ENCODE data around the gene UBXN1.
A peak's percentile ranks its signal among the peaks of the same experiment; 100 is the strongest.

Gene UBXN1, protein sequence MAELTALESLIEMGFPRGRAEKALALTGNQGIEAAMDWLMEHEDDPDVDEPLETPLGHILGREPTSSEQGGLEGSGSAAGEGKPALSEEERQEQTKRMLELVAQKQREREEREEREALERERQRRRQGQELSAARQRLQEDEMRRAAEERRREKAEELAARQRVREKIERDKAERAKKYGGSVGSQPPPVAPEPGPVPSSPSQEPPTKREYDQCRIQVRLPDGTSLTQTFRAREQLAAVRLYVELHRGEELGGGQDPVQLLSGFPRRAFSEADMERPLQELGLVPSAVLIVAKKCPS

GRCh38 chr11:62678770-62679696 lies at the start of gene UBXN1:
Gene UBXN1 (minus strand): TSS chr11:62679073. CDS start chr11:62678923, 150 bp downstream.
- peak; percentile 80 to 82 for DNase-seq

DNA sequence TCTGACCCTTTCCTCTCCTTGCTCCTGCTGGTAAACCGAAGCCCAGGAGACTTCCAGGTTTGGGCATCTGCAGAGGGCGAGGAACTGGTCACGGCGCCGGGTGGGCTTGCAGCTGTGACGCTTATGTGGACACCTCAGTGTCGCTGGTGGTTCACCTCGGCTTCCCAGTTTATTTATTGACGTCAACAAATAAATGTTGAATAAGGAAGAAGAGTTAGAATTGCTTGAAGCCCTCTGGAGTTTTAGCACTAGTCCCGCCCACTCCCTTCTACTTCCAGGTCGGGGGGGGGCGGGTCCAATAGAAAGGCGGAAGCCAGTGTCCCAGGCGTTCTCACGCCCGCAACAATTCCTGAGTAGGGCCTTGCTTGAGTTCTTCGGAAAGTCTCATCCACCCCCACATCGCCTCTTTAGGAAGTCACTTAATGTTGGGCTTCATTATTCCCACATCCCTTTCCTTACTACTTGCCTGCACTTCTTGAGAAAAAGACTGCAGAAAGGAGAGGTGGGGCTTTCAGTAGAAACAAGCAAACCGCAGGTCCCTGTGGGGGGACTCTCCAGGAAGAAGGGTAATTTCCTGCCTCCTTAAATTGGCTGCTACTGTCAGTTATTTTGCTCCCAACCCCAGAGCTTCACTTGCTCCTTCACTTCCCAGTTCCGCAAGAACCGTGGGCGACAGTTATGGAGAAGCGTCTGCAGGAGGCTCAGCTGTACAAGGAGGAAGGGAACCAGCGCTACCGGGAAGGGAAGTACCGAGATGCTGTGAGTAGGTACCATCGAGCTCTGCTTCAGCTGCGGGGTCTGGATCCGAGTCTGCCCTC lies 49.5 kb upstream of the UBXN1 start, which contains the start of gene TTC9C:
Gene TTC9C (plus strand): TSS at position 316 of the 818 bp plus-strand sequence. CDS start 363 bp downstream, at position 679.
- DNase-seq, result peak; percentile 67 to 72

DNA sequence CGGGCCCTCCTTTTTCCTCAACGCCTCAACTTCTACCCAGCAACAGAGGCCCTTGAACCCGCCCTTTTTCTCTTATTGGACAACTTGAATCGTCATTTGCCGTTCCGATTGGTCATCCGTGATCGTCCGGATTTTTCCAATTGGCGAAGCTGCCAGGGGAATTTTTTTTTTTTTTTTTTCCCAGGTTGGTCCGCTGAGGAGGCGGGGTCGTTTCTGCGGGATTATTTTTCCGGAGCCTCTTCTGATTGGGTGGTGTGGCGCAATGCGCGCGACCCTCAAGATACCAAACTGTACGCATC lies 48.9 kb upstream of the UBXN1 start:
- peak; percentile 62 to 70 for DNase-seq

GRCh38 chr11:62727165-62727871 lies 48.4 kb upstream of the UBXN1 start, which contains the start of gene HNRNPUL2:
Gene HNRNPUL2 (minus strand): TSS chr11:62727457. CDS start chr11:62727156, 301 bp downstream.
- DNase-seq, result peak; percentile 94 to 96

- DNase-seq, result no peak
Measured at GRCh38 chr11:62726915-62727164, 48.0 kb upstream of the UBXN1 start.

DNA sequence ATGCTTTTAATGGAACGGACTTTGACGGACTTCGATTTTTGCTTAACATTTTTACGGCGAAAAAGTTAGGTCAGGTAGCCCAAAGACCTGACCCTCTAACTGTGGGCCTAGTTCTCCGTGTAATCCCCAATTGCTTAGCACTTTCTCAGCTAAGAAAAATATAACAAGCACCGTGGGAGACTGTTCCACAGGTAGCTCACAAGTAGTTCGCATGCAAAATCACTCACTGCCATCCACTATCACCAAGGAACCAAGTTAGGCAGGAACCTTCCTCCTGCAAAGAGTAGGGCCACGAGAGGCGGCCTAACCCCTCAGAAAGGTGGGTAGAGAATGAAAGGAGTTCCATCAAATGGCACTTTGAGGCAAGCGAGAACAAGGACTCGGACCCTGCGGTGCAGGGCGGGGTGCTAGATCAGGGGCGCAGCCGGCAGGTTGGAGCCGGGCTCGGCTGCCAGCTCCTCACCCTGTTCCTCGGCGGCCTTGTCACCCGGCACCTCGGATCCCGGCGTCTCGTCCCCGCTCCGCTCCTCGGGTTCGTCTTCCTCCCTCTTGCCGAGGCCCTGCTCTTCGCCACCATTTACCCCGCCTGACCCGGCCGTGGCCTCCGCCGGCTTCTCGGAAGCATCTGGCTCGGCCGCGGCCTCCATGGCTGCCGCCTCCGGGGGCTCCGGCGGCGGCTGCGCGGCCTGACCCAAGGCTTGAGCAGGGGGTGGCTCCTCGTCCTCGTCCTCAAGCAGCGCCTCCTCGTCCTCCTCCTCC lies 47.5 kb upstream of the UBXN1 start:
- DNase-seq, result peak in 1 of 2 donors; percentile 10

- DNase-seq, result no peak
Measured at GRCh38 chr11:62725646-62726045, 46.8 kb upstream of the UBXN1 start.

DNA sequence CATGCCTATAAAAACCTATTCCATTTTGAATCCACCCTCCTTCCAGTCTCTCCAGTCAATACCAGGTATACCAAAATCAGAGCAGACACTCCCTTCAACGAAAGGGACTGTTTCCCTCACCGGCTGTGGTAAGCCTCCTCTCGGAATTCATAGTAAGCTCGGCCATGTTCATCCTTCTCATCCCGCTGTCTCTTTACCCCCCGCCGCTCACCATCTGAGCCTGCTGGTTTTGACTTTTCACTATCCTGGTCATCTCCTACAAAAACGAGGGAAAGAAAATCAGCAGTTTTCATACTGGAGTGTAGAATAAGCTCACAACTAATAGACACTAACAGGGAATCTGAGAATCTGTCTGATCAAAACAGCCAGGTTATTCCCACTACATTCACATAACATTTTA lies 45.3 kb upstream of the UBXN1 start:
- DNase-seq, result no peak

DNA sequence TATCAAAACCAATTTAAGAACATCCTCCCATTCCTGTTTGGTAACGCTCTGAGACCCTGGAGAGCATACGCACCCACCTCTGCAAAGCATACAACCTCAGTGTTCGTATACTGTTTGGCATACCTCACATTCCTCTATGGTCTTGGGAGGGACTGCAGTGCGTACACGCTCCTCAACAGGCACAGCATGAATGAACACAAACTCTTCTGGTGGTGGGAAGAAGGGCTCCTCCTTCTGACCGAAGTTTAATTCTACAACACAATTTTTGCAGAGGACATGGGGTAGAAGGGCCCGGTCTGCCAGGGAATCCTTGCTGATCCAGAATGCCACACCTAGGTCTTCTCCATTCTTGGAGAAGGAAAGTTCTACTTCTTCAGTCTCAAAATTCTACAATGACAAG lies 43.1 kb upstream of the UBXN1 start:
- DNase-seq, result no peak

DNA sequence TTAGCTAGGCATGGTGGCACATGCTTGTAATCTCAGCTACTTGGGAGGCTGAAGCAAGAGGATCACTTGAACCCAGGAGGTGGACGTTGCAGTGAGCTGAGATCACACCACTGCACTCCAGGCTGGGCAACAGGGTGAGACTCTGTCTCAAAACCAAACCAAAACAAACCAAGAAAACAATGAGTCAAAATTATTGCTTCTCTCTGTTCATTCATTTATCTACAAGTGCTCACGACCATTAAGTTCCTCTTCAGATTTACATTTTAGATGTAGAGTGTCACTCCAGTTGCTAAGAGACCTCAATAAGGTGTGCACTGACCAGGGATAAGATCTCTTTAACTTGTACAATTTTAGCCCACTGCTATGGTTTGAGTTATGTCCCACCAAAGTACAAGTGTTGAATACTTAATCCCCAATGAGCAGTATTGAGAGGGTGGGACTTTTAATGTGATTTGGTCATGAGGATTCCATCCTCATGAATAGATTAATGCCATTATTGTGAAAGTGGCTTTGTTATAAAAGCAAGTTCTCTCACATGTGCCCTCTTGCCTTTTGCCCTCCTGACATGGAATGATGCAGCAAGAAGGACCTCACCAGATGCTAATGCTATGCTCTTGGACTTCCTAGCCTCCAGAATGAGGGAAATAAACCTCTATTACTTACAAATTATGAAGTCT lies 40.6 kb upstream of the UBXN1 start:
- DNase-seq, result no peak

DNA sequence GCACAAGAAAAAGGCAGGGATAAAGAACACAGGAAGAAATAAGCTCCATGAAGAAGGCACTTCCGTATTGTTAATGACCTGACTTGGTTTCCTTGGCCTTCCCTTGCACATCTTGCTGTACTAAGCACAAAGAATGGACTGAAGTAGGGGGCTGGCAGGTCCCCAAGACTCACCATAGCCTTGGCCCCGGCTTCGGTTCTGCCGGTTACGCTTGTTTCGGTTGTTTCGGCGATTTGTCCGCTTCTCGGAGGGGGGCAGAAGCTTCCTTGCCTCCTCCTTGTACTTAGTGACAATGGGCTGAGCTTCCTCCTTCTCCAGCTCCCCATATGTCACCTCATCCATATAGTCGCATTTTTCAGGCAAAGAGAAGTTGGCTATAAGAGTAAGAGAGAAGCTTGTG lies 37.9 kb upstream of the UBXN1 start:
- DNase-seq, result no peak

- DNase-seq, result no peak
Measured at GRCh38 chr11:62716206-62716605, 37.3 kb upstream of the UBXN1 start.

DNA sequence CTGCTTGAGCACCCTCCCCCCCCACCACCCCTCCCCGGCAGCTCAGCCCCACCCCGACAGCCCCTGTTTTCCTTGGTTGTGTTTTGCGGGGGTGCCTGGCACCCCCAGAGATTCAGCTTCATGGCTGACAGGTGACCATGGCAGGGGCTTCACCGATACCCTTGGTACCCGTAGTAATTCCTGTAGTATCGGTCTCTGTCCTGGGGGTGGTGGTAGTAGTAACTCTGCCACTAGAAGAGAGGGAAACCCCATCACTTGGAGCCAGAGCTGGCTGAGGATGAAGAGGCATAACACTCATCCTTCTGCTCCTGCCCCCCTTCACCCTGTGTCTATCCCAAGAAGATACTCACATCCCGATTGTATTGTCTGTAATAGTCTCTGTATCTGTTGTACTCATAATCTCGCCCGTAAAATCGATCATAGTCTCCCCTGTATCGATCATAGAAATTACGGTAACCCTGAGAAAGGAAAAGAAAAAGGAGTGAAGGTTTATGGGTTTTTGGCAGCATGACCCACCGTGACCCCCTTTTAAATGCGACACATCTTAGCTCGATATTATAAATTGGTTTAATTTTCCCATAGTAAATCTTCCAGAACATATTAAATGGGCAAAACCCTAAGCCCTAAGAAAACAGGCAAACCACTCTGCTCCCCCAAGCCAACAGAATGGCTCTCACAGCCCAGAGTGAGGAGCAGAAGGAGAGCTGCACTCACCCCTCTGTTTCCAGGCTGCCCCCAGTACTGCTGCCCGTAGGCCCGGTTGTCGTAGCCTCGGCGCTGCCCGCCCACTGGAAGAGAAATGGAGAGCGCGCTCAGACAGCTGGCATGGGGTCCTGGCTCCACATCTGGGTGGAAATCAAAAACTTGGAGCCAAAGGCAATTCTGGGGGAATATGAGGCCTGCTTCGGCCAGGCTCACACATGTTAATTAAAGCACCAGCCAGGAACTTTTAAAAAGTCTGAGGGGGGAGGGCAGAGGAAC lies 36.6 kb upstream of the UBXN1 start:
- no peak for DNase-seq

GRCh38 chr11:62713343-62713742 lies 34.5 kb upstream of the UBXN1 start:
- no peak for DNase-seq

GRCh38 chr11:62712861-62713260 lies 34.0 kb upstream of the UBXN1 start:
- no peak for DNase-seq

DNA sequence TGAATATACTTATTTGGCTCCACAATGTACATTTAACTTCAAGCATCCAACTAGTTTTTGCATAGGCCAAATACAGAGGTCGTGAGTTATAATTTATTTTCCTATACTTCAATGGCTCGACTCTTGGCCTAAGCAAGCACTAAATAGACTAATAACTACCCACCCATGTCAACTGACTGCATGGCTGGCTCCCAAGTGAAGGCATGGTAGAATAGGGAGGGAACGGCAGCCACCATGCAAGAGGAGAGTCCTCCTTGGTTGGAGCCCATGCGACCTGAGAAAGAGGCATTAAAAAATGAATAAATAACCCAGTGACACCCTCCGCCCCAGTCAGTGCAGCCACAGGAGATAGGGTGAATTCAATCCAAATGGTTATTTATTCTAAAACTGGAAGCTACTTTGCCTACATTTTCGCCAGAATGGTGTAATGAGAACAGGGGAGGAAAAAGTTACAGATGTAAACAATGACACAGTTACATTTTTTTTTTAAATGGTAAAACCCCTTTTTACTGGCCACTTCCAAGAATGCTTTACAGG lies 33.5 kb upstream of the UBXN1 start:
- no peak for DNase-seq

GRCh38 chr11:62710001-62710345 lies 31.1 kb upstream of the UBXN1 start:
- DNase-seq, result no peak

DNA sequence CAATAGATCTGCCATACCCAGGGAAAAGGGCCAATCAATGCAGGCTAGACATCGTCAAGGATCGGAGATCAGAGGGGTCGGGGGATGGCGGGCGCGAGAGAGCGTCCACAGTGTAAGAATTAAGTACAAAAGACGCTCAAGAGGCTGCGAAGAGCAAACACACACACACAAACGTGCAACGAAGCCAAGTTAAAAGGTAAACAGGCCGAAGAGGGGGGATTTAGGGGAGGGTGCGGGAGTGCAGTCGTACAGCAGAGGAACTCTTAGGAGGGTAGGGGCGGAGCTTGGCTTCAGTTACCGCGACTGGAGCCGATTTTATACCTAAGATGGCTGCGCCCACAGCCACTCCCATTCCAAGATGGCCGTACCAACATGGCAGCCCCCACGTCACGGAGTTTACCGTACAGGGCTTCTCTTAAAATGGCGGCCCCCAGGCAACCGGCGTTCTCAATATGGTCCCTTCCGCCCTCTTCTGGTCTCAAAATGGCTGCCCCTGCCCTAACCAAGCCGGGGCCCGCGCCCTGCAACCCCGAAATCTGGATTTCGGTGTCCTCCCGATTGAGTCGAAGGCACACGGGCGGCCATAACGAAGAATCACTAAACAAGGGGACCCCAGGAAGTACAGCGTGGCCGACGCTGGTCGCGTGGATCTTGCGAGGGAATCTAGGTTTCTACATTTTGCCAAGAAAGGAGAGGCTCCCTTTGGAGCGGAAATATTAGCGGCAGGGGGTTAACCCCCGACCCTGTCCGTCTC lies 30.6 kb upstream of the UBXN1 start:
- peak; percentile 89 to 91 for DNase-seq

GRCh38 chr11:62708793-62709192 lies 29.9 kb upstream of the UBXN1 start:
- DNase-seq, result no peak

Measured in stimulated activated CD4-positive, alpha-beta T cell treated with anti-CD3 and anti-CD28 coated beads, Interleukin-2, amount 100 ng/mL, for 48 hours (primary cell).